Cardiac septum (tissue), 1 donor: Measurements from ENCODE around the gene CXCL9. TPM values are rescaled to one million over a fixed set of nuclear protein-coding genes. Genes with fewer than 3 reads are reported as not detected.
"Not testable (repeated sequence)": the region's sequence is repeated elsewhere in the genome, so short reads cannot be mapped to it uniquely, and the experiment has no call there.

Experiments used
- DNase-seq: peaks from one replicate; pipeline ENCODE4 v3.0.0-alpha.2; 2020; ENCODE audit warnings: low spot score
- intact Hi-C: fragments of 100-400 bp; cut with DNase I; formaldehyde crosslinking; loops from one replicate; pipeline ENCODE4 v1.14.0; 2022
- total RNA-seq: library from RNA; stranded (reverse); fragmentation: NEBNext Ultra II Directional; extraction: Animal tissue kit (Norgen Biotek cat#: 25700); gene quantifications from one replicate; pipeline ENCODE4 v1.2.1, GENCODE V29; 2021
- donor health status: DM: no; HTN: no; CAD: no.

The CXCL9 gene
- total RNA-seq, 1 donor from 2014 or later = 0.70 TPM

- intact Hi-C loops = no loop called here
- no peak for DNase-seq
Observed at GRCh38 chr4:76016393-76016792, 9.1 kb upstream of the CXCL9 start.

- DNase-seq = no peak
- intact Hi-C loops = no loop called here
Observed at GRCh38 chr4:76013540-76013939, 6.2 kb upstream of the CXCL9 start.

GRCh38 chr4:76012388-76012801, 5.1 kb upstream of the CXCL9 start:
- no peak for DNase-seq
- intact Hi-C loops = no loop called here

GRCh38 chr4:76011700-76012387, 4.5 kb upstream of the CXCL9 start:
- intact Hi-C loops = no loop called here
- no peak for DNase-seq

GRCh38 chr4:76011018-76011670, 3.8 kb upstream of the CXCL9 start:
- no peak for DNase-seq
- intact Hi-C loops = no loop called here

GRCh38 chr4:76010576-76010975, 3.3 kb upstream of the CXCL9 start:
- intact Hi-C loops = no loop called here
- no peak for DNase-seq

GRCh38 chr4:76009311-76009710, 2.0 kb upstream of the CXCL9 start:
- intact Hi-C loops = no loop called here
- no peak for DNase-seq

- intact Hi-C loops = no loop called here
- DNase-seq = no peak
Observed at GRCh38 chr4:76003620-76004019, 3.7 kb downstream of the CXCL9 start.

GRCh38 chr4:76003035-76003434, 4.3 kb downstream of the CXCL9 start:
- intact Hi-C loops = no loop called here

GRCh38 chr4:76002176-76002575, 5.1 kb downstream of the CXCL9 start:
- no peak for DNase-seq
- intact Hi-C loops = no loop called here

More at GRCh38 chr4:76003035-76003434, 4.3 kb downstream of the CXCL9 start:
- DNase-seq = no peak

- intact Hi-C loops = no loop called here
- DNase-seq = no peak
Observed at GRCh38 chr4:76001700-76002099, 5.6 kb downstream of the CXCL9 start.

- no peak for DNase-seq
Observed at GRCh38 chr4:76000279-76000678, 7.0 kb downstream of the CXCL9 start.

GRCh38 chr4:75998525-75999147, 8.7 kb downstream of the CXCL9 start:
- intact Hi-C loops = loop anchor here (5.0 kb wide), 1 partner anchor 89 kb away; no protein-coding TSS in a partner anchor

More at GRCh38 chr4:76000279-76000678, 7.0 kb downstream of the CXCL9 start:
- intact Hi-C loops = no loop called here

GRCh38 chr4:75997946-75998345, 9.4 kb downstream of the CXCL9 start:
- no peak for DNase-seq
- intact Hi-C loops = loop anchor here (2.0 to 5.0 kb wide), 2 partner anchors 69 to 89 kb away; no protein-coding TSS in a partner anchor

More at GRCh38 chr4:75998525-75999147, 8.7 kb downstream of the CXCL9 start:
- DNase-seq = not testable (repeated sequence)

- no peak for DNase-seq
- intact Hi-C loops = loop anchor here (2.0 to 5.0 kb wide), 2 partner anchors 70 to 90 kb away; no protein-coding TSS in a partner anchor
Observed at GRCh38 chr4:75997081-75997480, 10.2 kb downstream of the CXCL9 start.

GRCh38 chr4:75995727-75996126, 11.6 kb downstream of the CXCL9 start:
- intact Hi-C loops = loop anchor here (2.0 to 5.0 kb wide), 2 partner anchors 71 to 92 kb away; no protein-coding TSS in a partner anchor
- no peak for DNase-seq

- no peak for DNase-seq
- intact Hi-C loops = no loop called here
Observed at GRCh38 chr4:75992462-75992861, 14.8 kb downstream of the CXCL9 start.

- intact Hi-C loops = loop anchor here (2.0 kb wide), 1 partner anchor 159 kb away; the partner anchor contains the start of gene NUP54
- DNase-seq = no peak
Observed at GRCh38 chr4:75989846-75990528, 17.3 kb downstream of the CXCL9 start.

GRCh38 chr4:75985116-75985515, 22.2 kb downstream of the CXCL9 start:
- intact Hi-C loops = no loop called here
- DNase-seq = no peak

- intact Hi-C loops = no loop called here
- DNase-seq = no peak
Observed at GRCh38 chr4:75980576-75980975, 26.7 kb downstream of the CXCL9 start.
